ENCODE measurements around the gene KLHL30.
"Not testable (repeated sequence)": the region's sequence is repeated elsewhere in the genome, so short reads cannot be mapped to it uniquely, and the experiment has no call there.

The KLHL30 gene

DNA sequence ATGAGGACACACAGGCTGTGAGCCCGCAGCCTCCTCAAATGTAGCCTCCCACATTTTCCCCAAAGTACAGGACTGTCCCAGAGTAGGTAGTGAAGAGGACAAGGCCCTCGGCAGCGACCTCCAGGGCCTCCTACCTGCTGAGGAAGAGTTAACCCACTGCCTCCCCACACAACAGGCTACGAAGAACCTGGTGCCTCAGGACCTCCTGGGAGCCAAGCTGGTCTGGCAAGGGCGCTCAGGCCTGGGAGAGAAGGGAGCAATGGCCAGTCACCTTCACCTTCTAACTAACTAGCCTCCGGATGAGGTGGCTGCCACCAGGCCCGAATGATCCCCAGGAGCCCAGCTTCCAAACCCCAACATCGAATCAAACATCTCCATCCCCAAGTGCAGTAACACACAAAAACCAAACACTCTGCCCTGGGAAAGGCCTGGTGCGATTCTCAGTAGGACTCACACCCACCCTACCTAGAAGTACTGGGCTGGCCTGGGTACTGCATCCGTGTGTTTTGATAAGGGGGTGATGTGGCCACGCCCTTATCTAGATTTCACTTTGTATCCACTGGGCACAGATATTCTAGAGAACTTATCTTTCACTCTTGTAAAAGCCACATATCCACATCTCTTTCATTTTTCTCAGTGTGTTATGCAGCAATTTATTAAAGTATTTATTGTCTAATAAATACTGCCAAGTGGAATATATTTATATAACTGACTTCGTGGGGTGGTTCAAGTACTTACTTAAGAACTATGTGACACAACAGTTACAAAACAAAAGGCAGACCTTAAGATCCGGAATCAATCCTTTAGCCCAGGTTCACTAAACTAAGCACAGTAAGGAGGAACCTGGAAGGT lies 30.0 kb downstream of the KLHL30 start:
- CTCF ChIA-PET, result interaction anchor here (1.2 to 1.6 kb wide), 3 partner anchors 9 to 311 kb away, joined by 3 to 6 read pairs (median 5); no protein-coding TSS in a partner anchor
- DNase-seq (ENCODE audit: low read depth, low spot score), result no peak
- POLR2A ChIA-PET, result no interaction called here

DNA sequence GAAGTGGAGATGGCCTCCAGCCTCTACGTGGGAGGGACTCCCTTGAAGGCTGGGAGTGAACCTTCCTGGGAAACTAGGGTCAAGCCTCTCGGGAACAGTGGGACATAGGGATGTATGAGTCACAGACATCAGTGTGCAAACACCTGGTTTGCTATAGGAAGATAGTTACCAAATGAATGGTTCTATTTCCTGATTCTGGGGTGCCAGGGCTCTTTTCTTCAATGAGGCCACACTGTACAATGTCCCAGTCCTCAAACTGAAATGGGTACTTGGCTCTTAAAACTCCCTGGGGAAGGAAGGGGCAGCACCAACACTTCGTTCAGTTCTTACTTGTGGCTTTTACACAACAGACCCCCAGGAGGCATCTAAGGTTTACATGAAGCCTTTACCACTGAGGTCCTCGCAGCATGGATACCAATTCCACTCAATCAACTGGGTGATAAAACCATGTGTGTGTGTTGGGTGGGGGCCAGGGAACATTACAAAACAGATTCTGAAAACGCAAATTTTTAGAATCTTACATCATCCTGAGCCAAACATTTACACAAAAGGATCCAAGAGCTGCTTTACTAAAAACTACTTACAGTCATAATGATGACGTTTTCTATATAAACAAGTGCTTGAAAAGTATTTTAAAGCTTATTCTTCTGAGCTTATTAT lies 30.7 kb downstream of the KLHL30 start:
- POLR2A ChIA-PET, result interaction anchor here (0.7 to 1.5 kb wide), 4 partner anchors 8 to 35 kb away, joined by 3 read pairs; no protein-coding TSS in a partner anchor
- CTCF ChIA-PET, result interaction anchor here (0.8 to 1.8 kb wide), 4 partner anchors 9 to 311 kb away, joined by 3 to 6 read pairs (median 4); no protein-coding TSS in a partner anchor

More for the DNA sequence above, 30.0 kb downstream of the KLHL30 start:
- TF ChIP-seq, protein P1, sequence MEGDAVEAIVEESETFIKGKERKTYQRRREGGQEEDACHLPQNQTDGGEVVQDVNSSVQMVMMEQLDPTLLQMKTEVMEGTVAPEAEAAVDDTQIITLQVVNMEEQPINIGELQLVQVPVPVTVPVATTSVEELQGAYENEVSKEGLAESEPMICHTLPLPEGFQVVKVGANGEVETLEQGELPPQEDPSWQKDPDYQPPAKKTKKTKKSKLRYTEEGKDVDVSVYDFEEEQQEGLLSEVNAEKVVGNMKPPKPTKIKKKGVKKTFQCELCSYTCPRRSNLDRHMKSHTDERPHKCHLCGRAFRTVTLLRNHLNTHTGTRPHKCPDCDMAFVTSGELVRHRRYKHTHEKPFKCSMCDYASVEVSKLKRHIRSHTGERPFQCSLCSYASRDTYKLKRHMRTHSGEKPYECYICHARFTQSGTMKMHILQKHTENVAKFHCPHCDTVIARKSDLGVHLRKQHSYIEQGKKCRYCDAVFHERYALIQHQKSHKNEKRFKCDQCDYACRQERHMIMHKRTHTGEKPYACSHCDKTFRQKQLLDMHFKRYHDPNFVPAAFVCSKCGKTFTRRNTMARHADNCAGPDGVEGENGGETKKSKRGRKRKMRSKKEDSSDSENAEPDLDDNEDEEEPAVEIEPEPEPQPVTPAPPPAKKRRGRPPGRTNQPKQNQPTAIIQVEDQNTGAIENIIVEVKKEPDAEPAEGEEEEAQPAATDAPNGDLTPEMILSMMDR (IDR thresholded peaks at IDR 0.05; ENCODE audit: insufficient read depth, low read length, missing control alignments), result no peak
- no peak overlapping the region for H3K4me3 ChIP-seq (ENCODE audit: low read depth, low read length)

DNA sequence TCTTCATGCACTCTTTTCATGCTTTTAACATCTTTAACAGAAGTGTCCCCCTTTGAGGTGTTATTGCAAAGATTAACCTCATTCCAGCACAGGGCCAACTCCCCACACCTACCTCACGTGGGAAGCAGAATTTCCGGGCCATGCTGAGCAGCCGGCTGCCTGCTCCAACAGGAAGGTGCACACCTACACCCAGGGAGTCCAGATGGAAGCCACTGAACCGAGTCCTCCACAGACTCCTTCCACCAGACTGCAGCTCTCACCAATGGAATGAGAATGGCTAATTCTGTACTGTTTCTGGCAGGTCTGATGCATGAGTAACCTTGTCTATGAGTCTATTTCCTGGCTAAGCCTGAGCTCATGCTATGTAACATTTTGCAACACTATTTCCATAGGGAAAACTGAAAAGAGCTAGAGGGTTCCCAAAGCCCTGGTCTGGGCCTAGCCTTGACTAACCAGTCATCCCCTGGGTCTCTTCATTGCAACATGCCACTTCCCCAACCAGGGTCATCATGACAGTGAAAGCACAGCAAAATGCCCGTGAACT lies 31.3 kb downstream of the KLHL30 start:
- TF ChIP-seq, protein P1 (IDR thresholded peaks at IDR 0.05; ENCODE audit: insufficient read depth, low read length, missing control alignments), result no peak
- ChIA-PET CTCF (interaction anchor here (0.8 to 1.8 kb wide), 4 partner anchors 9 to 311 kb away, joined by 3 to 6 read pairs (median 4); no protein-coding TSS in a partner anchor), POLR2A (interaction anchor here (0.7 to 1.5 kb wide), 4 partner anchors 9 to 34 kb away, joined by 3 read pairs; no protein-coding TSS in a partner anchor)
- H3K4me3 ChIP-seq (ENCODE audit: low read depth, low read length), result peak overlapping the region; percentile 38
- peak; percentile 98 for DNase-seq (ENCODE audit: low read depth, low spot score)

More for the DNA sequence above, 30.7 kb downstream of the KLHL30 start:
- peak overlapping the region; percentile 38 for H3K4me3 ChIP-seq (ENCODE audit: low read depth, low read length)
- DNase-seq (ENCODE audit: low read depth, low spot score), result peak; percentile 89
- TF ChIP-seq, protein P1 (IDR thresholded peaks at IDR 0.05; ENCODE audit: insufficient read depth, low read length, missing control alignments), result no peak

DNA sequence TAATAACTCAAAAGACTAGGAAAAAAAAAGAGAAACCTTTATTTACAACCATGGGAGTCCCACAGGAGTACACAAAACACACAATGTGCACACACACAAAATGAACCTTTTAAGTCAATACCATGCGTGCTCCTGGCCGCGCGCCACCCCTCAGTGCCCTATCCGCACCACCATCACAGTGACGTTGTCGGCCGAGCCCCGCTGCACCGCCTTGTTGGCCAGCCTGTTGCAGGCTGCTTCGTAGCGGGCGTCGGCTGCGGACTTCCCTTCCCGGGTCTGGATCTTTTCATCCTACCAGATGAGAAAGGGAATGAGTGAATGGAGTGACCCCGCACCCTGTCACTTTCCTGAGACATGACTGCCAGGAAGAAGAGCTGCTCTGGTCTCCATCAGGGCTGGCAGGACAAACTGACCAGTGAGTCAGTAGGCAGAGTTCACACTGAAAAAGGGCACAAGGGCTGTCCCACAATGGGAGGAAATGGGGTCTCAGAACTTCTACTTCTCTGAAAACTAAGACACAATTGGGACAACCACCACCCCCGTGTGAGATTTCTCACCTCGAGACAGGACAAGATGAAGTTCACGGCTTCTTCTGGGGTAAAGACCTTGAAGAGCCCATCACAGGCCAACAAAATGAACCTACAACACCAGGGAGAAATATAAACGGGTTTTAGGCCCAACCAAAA lies 32.1 kb downstream of the KLHL30 start:
- ChIA-PET POLR2A (interaction anchor here (1.0 to 1.5 kb wide), 3 partner anchors 9 to 31 kb away, joined by 3 read pairs; no protein-coding TSS in a partner anchor), CTCF (interaction anchor here (1.4 to 1.8 kb wide), 2 partner anchors 10 to 94 kb away, joined by 4 to 6 read pairs; no protein-coding TSS in a partner anchor)
- TF ChIP-seq, protein P1 (IDR thresholded peaks at IDR 0.05; ENCODE audit: insufficient read depth, low read length, missing control alignments), result no peak
- H3K4me3 ChIP-seq (ENCODE audit: low read depth, low read length), result no peak overlapping the region
- DNase-seq (ENCODE audit: low read depth, low spot score), result no peak

DNA sequence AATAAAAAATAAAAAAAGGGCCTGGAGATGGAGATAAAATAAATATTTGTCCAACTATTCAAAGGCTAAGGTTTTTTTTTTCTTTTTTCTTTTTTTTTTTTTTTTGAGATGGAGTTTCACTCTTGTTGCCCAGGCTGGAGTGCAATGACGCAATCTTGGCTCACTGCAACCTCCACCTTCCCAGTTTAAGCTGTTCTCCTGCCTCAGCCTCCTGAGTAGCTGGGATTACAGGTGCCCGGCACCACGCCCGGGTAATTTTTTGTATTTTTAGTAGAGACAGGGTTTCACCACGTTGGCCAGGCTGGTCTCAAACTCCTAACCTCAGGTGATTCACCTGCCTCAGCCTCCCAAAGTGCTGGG lies 32.6 kb downstream of the KLHL30 start:
- H3K4me3 ChIP-seq (ENCODE audit: low read depth, low read length); DNase-seq (ENCODE audit: low read depth, low spot score); POLR2A ChIA-PET; CTCF ChIA-PET: not testable (repeated sequence)

DNA sequence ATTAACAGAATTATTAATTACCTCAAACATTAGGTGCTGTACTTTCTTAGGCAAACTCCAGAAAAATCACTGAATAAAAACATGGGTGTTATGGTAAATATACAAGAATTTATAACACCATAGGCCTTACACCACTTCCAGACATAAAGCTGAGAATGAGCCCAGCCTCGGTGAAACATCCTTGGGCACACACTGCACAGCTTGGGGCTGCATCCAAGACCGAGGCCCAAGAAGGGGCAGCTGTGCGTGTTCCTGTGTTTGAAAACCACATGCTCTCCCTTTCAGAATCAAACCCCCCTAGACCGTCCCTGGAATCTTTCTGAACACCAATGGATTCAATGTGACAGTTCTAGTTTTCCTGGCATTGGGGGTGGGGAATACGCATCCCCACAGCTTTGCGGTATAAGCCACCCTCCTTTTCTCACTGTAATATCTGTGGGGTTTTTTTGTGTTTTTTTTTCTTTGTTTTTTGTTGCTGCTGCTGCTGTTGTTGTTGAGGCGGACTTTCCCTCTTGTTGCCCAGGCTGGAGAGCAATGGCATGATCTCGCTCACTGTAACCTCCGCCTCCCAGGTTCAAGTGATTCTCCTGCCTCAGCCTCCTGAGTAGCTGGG lies 33.2 kb downstream of the KLHL30 start:
- CTCF ChIA-PET, result no interaction called here

More for the DNA sequence above, 33.2 kb downstream of the KLHL30 start:
- TF ChIP-seq, protein P1 (IDR thresholded peaks at IDR 0.05; ENCODE audit: insufficient read depth, low read length, missing control alignments), result no peak
- no peak overlapping the region for H3K4me3 ChIP-seq (ENCODE audit: low read depth, low read length)
- POLR2A ChIA-PET, result no interaction called here
- no peak for DNase-seq (ENCODE audit: low read depth, low spot score)
